ENCODE measurements around the gene MED14.

GRCh38 chrX:40720792-40721191 is 14.6 kb downstream of the MED14 start:
- TF ChIP-seq CTCF (IDR thresholded peaks at IDR 0.05 in 8 of 11, conservative IDR thresholded peaks at IDR 0.05 in 3 of 11), result no peak
- no peak for TF ChIP-seq POLR2A (IDR thresholded peaks at IDR 0.05)

Data from spleen (tissue), 7 donors.